ENCODE data around the gene PPP2R3C. TPM values are rescaled to one million over a fixed set of nuclear protein-coding genes. Genes with fewer than 3 reads are reported as not detected.
A peak's percentile ranks its signal among the peaks of the same experiment; 100 is the strongest.

PPP2R3C gene
- total and polyA plus RNA-seq, 2 of the 13 experiments (the other 11 are each of a cell fraction or from before 2014, with no cell fraction given) = 63.4 to 102 TPM

DNA sequence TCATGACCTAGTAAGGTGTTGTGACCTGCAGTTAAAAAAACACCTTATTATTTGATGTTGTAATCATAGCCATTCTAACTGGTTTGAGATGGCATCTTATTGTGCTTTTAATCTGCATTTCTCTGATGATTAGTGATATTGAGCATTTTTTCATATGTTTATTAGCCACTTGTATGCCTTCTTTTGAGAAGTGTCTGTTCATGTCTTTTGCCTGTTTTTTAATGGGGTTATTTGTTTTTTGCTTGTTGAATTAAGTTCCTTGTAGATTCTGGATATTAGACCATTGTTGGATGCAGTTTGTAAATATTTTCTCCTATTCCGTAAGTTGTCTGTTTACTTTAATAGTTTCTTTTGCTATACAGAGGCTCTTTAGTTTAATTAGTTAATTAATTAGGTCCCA is 41.6 kb upstream of the PPP2R3C start:
- Histone ChIP-seq H3K27ac (ENCODE audit: extremely low read length, insufficient read depth, low read length) (no peak overlapping the region), H3K27me3 (ENCODE audit: control insufficient read depth in 1 of 2, insufficient read depth in 2 of 2, low read length in 2 of 2) (no peaks in the 10 kb centered on the region), H3K9ac (ENCODE audit: insufficient read depth, low read depth, low read length) (no peak overlapping the region), H3K4me3 (replicated peaks in 1 of 3; ENCODE audit: insufficient read depth in 1 of 3, low read depth in 2 of 3, low read length in 3 of 3) (no peak overlapping the region), H3K79me2 (ENCODE audit: insufficient read depth, low read length) (peaks cover 2% of the 10 kb centered on the region), H3K9me3 (ENCODE audit: low read length) (no peaks in the 10 kb centered on the region), H3K4me2 (ENCODE audit: low read depth, low read length) (no peak overlapping the region), H4K20me1 (ENCODE audit: insufficient read depth, low read length) (no peaks in the 10 kb centered on the region), H3K36me3 (replicated peaks in 1 of 2; ENCODE audit: control insufficient read depth in 1 of 2, insufficient read depth in 2 of 2, low read length in 2 of 2) (peaks cover 5 to 13% of the 10 kb centered on the region in 2 experiments; a peak in 4 of 5 replicates), H3K4me1 (ENCODE audit: insufficient read depth, low read length) (peaks cover 26% of the 10 kb centered on the region), H2AFZ (ENCODE audit: low read length) (no peak overlapping the region)
- TF ChIP-seq ARNT (IDR thresholded peaks at IDR 0.05) (peak; percentile 80; the same call in 1 of the 2 replicates), SNAI1 (CRISPR knock-in tag; IDR thresholded peaks at IDR 0.05; ENCODE audit: borderline replicate concordance) (no peak), ZNF282 (IDR thresholded peaks at IDR 0.05; ENCODE audit: partially characterized antibody) (peak; percentile 74)
- ChIA-PET CTCF (ENCODE audit: low intra/inter-chr PET ratio, low total read pairs) (no interaction called here), POLR2A (no interaction called here)
- DNase-seq (ENCODE audit: low spot score) (no peak), FAIRE-seq (no peak), ATAC-seq (no peak)
- in situ Hi-C loops (cut with HindIII; ENCODE audit: extremely low pct_ligation_motif_present, low pct_unique_long_range_greater_than_20kb) (no loop called here), intact Hi-C loops (cut with micrococcal nuclease; ENCODE audit: unreplicated experiment) (no loop called here)
- BruUV-seq (replicated peaks) = no TSS peak
- WGBS (ENCODE audit: low lambda C conversion rate) = 97% methylated on average over 1 of the region's 1 CpG

GRCh38 chr14:35161231-35161630 is 39.4 kb upstream of the PPP2R3C start:
- Histone ChIP-seq H3K9ac (ENCODE audit: insufficient read depth, low read depth, low read length) (no peak overlapping the region), H3K36me3 (replicated peaks in 1 of 2; ENCODE audit: control insufficient read depth in 1 of 2, insufficient read depth in 2 of 2, low read length in 2 of 2) (peaks cover 5 to 8% of the 10 kb centered on the region in 2 experiments; a peak in 4 of 5 replicates), H3K4me3 (replicated peaks in 1 of 3; ENCODE audit: insufficient read depth in 1 of 3, low read depth in 2 of 3, low read length in 3 of 3) (no peak overlapping the region), H3K27me3 (ENCODE audit: control insufficient read depth in 1 of 2, insufficient read depth in 2 of 2, low read length in 2 of 2) (no peaks in the 10 kb centered on the region), H3K9me3 (ENCODE audit: low read length) (no peaks in the 10 kb centered on the region), H2AFZ (ENCODE audit: low read length) (no peak overlapping the region), H3K4me2 (ENCODE audit: low read depth, low read length) (no peak overlapping the region), H3K79me2 (ENCODE audit: insufficient read depth, low read length) (peaks cover 2% of the 10 kb centered on the region), H3K27ac (ENCODE audit: extremely low read length, insufficient read depth, low read length) (no peak overlapping the region), H3K4me1 (ENCODE audit: insufficient read depth, low read length) (peaks cover 26% of the 10 kb centered on the region), H4K20me1 (ENCODE audit: insufficient read depth, low read length) (no peaks in the 10 kb centered on the region)
- TF ChIP-seq MLXIP (CRISPR knock-in tag; IDR thresholded peaks at IDR 0.05; ENCODE audit: borderline replicate concordance) (0 out of 2 replicates have a peak, but pooled peaks have one; percentile 10), SPEN (CRISPR knock-in tag; IDR thresholded peaks at IDR 0.05; ENCODE audit: low read depth) (no peak), RELA (CRISPR knock-in tag; IDR thresholded peaks at IDR 0.05) (peak; percentile 81; the same call in 1 of the 2 replicates)
- ChIA-PET POLR2A (interaction anchor here (1.7 kb wide), 1 partner anchor 242 kb away, joined by 4 read pairs; no protein-coding TSS in a partner anchor), CTCF (ENCODE audit: low intra/inter-chr PET ratio, low total read pairs) (no interaction called here)
- no peak for ATAC-seq
- in situ Hi-C loops (cut with HindIII; ENCODE audit: extremely low pct_ligation_motif_present, low pct_unique_long_range_greater_than_20kb) = no loop called here
- 91% methylated on average over 5 of the region's 5 CpGs for WGBS (ENCODE audit: low lambda C conversion rate)
- intact Hi-C loops (cut with micrococcal nuclease; ENCODE audit: unreplicated experiment) = no loop called here
- no TSS peak for BruUV-seq (replicated peaks)
- DNase-seq (ENCODE audit: low spot score) = no peak
- FAIRE-seq = no peak
